Measurements from ENCODE around the gene SOWAHA.
A peak's percentile ranks its signal among the peaks of the same experiment; 100 is the strongest.

Gene SOWAHA

DNA sequence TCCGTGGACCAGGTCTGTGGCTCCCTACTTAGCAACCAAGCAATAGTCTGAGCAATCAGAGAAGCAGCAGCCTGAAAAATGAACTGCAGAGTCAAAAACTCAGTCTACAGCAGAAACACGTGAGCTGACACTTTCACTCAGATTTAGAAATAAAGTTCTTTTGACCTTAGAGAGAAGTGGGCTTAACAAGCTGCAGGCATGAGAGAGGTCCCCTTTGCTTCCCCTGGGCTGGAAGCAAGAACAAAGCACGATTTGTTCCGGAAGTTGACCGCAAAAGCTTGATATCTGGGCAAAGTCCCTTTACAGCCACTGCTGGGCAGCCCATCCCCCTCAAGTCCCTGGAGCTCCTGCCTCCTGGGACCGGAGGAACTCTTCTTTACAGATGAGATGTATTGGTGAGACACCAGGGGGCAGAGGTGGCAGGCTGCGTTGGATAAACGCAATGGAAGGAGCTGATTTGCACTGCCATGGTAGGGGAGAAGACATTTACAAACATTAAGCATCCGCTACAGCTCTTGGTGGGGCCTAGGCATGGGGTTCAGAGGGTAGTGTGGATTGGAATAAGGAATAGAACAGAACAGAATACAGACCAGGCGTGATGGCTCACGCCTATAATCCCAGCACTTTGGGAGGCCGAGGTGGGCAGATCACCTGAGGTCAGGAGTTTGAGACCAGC, 5.8 kb upstream of the SOWAHA start:
- DNase-seq (ENCODE audit: low read depth in 3 of 3): no peak

DNA sequence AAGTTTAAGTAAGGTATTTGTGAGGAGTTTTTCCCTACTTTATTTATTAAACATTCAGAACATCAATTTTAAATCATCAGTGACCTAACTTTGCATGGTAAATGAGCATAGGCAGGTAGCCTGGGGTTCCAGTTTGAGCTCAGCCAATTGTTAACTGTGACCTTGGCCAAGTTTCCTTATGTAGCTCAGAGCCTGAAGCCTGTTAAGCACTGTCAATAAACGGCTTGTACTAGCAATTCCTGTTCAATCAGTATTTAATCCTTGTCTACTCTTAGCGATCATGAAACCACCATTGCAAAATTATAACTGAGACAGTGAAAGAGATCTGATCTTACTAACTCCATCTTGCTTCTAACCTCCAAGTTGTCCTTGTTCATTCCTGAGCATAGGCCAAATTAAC, 4.7 kb upstream of the SOWAHA start:
- DNase-seq (ENCODE audit: low read depth in 3 of 3): no peak

DNA sequence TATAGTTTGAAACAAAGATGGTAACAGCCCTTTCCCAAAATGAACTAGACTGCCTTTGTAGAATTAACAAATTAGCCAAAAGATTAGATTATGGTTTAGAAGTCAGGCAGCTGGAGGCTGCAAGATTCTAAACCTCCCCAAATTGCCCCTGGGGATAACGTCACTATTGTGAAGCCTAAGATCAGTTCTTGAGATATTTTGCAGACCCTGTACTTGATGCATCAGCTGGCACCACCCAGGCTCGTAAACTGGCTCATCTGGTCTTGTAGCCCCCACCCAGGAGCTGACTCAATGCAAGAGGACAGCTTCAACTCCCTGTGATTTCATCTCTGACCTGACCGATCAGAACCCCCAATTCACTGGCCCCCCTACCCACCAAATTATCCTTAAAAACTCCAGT, 4.2 kb upstream of the SOWAHA start:
- DNase-seq (ENCODE audit: low read depth in 3 of 3): no peak

DNA sequence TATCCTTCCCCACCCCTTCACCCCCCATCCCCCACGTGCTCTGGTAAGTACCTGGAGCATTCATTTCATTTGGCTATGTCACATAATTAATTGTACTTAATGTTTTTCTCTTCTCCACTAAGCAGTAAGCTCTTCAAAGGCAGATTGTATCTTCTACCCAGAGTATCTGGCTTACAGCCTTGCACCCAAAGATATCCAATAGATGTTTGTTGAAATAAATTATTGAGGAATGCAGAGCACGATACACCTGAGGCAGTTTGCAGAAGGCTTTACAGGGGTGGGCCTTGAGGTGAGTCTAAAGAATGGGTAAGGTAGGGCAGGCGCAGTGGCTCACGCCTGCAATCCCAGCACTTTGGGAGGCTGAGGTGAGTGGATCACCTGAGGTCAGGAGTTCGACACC, 2.5 kb upstream of the SOWAHA start:
- DNase-seq (ENCODE audit: low read depth in 3 of 3): no peak

DNA sequence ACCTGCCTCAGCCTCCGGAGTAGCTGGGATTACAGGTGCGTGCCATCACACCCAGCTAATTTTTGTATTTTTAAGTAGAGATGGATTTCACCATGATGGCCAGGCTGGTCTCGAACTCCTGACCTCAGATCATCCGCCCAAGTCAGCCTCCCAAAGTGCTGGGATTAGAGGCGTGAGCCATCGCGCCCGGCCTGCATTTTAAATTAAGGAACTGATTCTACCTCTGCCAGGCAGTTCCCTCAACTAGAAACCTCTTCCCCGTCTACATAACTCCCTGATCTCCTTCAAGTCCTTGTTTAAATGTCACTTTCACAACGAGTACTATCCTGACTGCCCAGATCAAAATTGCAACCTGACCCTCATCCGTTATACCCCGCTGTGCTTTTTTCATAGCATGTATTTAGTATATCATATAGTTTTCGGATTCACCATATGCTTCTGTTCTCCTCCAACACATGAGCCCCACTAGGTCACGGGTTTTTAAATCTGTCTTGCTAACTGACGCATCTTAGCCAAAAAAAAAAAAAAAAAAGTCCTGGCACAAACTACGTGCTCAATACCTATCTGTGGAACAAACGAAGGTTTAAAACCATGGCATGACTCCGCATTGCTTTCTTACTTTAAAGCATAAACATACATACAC, 858 bp upstream of the SOWAHA start:
- DNase-seq (ENCODE audit: low read depth in 3 of 3): no peak

DNA sequence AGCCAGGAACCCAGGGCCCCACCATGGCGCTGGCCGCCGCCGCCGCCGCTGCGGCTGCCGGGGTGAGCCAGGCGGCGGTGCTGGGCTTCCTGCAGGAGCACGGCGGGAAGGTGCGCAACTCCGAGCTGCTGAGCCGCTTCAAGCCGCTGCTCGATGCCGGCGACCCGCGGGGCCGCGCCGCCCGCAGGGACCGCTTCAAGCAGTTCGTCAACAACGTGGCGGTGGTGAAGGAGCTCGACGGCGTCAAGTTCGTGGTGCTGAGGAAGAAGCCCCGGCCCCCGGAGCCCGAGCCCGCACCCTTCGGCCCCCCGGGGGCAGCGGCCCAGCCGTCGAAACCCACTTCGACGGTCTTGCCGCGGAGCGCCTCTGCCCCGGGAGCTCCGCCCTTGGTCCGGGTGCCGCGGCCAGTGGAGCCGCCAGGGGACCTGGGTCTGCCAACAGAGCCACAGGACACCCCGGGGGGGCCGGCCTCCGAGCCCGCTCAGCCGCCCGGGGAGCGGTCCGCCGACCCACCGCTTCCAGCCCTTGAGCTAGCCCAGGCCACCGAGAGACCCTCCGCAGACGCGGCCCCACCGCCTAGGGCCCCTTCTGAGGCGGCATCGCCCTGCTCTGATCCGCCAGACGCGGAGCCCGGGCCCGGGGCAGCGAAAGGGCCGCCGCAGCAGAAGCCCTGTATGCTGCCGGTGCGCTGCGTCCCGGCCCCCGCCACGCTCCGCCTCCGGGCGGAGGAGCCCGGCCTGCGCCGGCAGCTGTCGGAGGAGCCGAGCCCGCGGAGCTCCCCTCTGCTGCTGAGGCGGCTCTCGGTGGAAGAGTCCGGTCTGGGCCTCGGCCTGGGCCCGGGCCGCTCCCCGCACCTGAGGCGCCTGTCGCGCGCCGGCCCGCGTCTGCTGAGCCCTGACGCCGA, 749 bp downstream of the SOWAHA start:
- no peak for DNase-seq (ENCODE audit: low read depth in 3 of 3)

DNA sequence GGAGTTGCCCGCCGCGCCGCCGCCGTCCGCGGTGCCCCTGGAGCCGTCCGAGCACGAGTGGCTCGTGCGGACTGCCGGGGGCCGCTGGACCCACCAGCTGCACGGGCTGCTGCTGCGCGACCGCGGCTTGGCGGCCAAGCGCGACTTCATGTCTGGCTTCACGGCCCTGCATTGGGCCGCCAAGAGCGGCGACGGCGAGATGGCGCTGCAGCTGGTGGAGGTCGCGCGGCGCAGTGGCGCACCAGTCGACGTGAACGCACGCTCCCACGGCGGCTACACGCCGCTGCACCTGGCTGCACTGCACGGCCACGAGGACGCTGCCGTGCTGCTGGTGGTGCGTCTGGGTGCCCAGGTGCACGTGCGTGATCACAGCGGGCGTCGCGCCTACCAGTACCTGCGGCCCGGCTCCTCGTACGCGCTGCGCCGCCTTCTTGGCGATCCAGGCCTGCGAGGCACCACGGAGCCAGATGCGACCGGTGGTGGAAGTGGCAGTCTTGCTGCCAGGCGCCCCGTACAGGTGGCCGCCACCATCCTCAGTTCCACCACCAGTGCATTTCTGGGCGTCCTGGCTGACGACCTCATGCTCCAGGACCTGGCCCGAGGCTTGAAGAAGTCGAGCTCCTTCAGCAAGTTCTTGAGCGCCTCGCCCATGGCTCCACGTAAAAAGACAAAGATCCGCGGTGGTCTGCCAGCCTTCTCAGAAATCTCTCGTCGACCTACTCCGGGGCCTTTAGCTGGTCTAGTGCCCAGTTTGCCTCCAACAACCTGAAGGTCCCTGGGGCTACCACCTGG, 1.6 kb downstream of the SOWAHA start:
- DNase-seq (ENCODE audit: low read depth in 3 of 3): no peak

DNA sequence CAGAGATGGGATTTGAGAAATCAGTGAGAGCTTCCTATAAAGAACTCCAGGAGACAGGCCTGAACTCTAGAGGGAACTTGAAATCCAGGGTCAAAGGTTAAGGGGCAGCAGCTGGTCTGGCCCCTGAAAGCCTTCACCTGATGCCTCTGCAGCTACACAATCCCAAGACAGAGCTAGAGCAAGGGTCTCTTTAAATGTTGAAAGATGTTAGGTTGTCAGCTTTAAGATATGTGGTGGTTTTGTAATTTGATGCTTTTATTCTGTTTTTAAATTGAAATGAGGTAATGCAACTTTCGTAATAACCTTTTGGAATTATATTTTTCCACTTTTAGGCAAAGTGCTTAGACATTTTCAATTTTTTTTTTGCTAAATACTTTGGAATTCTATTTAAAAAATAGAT, 2.4 kb downstream of the SOWAHA start:
- DNase-seq (ENCODE audit: low read depth in 3 of 3): no peak

DNA sequence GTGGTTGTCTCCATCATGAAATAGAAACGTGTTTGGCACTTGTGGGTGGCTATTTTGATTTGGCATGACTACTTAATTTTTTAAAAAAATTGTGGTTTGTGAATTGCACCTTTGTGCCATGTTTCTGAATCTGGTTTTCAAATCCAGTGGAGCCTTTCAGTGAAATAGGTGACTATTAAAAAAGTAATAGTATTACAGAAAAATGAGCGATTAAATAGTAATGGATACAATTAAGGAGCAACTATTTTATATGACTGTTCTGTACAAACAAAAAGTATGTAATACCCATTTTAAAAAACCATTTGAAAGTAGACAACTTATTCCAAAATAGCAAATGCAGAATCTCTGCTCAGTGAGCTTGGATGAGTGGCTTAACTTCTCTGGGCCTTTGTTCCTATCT, 3.0 kb downstream of the SOWAHA start:
- no peak for DNase-seq (ENCODE audit: low read depth in 3 of 3)

DNA sequence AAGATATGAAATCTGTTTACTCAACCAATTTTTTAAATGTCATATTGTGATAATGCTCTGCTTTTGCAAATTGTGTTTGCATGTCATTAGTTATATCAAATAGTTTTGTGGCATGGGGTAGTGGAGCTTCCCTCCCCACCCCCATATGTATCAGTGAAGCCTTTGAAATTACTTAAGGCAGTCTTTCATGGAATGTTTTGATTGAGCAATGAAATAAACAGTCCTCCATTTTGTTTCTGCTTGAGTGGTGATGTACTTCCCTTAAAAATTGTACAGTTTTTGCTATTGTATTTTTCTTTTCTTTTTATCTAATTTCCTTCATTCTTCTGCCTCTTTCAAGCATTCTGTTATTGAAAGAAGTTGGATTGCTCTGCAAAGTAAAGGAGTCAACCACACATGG, 3.5 kb downstream of the SOWAHA start:
- no peak for DNase-seq (ENCODE audit: low read depth in 3 of 3)

DNA sequence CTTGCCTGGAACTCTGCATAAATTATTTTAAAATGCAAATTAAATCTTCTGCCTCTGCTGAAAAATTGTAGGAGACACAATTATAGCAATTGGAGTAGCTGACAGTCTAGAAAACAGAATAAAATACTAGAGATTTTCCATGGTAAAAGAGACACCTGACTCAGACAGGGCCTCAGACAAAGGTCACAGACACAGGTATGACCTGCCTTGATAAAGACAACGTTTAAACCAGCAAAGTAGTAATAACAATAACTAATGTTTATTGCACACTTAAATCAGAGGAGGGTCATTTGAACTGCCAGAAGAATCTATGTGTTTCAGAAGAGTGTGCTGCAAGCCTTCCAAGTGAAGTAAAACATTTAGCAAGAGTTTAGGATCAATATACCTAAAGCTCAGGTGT, 3.9 kb downstream of the SOWAHA start:
- no peak for DNase-seq (ENCODE audit: low read depth in 3 of 3)

DNA sequence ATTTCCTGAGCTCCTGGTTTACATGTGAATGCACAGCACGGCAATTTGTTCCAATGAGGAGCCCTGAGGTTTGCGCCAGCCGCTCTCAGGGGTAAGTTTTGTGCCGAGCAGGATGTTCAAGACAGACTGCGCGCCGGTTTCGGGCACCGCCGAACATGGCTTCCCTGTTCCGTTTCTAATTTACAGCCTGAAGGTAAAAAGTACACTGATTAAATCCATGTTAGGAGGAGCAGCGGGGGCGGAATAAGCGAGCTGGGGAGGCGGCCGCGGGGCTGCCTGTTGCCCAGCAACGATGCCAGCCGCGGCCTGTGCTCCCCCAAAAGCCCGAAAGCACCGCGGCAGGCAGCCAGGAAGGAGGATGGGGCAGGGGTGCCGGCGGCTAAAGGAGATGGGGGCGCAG, 6.4 kb downstream of the SOWAHA start:
- no peak for DNase-seq (ENCODE audit: low read depth in 3 of 3)

DNA sequence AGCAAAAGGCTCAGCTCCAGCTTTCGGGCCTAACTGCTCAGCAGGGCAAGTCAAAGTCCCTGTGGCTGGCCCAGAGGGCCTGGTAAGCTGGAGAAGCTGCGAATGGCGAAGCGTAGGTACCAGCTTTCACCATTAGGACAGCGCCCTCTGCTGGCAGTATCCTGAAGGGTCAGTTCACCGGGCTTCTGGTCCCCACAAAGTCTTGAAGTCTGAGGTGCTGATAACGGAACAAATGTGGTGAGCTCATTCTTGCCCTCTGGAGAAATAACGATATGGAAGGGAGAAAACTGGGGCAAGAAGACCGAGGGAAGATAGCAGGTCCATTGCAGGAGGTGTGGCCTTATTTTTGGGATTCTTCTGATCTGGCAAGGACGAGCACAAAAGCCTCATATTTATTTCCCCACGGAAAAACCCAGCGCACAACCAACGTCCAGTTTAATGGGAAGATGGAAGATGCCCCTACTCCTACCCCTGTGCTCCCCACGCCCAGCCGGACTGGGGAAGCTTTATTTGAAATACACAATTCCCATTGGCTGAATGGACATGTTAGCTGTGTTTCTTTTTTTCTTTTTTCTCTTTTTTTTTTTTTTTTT, 7.2 kb downstream of the SOWAHA start:
- peak; percentile 66 to 88 (median 80) for DNase-seq (ENCODE audit: low read depth in 3 of 3)

DNA sequence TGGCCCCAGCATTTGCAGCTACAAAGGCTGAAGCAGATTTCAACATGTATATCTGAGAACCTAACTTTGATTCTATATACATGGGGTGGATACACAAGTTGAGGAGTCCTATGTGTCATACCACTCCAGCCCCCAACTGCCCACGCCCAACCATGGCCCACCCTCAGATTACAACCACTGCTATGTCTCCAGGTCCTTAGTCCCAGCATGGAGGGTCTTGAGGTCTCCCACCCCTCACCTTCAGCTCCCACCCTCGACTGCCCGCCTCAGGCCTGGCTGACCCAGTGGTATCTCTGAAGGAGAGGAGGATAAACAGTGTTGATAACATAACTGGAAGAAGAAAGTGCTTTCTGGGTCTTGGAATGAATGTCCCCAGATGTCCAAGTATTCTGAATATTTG, 8.2 kb downstream of the SOWAHA start:
- DNase-seq (ENCODE audit: low read depth in 3 of 3): no peak

DNA sequence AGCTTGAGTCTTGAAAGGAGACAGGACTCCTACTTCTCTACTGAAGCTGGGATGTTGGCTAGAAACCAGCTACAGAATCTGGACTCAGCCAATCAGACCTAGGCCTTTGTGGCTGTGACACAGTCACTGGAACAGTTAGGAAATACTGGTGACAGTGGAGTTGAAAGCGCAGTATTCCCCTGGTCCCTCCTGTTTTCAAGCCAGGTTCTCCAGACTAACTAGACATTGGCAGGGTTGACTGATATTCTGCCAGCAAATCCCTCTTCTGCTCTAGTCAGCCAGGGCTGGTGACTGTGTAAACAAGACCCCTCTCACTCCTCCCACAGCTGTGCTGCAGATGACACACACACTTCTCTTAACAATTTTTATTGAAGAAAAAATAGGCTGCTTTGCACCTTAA, 8.7 kb downstream of the SOWAHA start:
- no peak for DNase-seq (ENCODE audit: low read depth in 3 of 3)

DNA sequence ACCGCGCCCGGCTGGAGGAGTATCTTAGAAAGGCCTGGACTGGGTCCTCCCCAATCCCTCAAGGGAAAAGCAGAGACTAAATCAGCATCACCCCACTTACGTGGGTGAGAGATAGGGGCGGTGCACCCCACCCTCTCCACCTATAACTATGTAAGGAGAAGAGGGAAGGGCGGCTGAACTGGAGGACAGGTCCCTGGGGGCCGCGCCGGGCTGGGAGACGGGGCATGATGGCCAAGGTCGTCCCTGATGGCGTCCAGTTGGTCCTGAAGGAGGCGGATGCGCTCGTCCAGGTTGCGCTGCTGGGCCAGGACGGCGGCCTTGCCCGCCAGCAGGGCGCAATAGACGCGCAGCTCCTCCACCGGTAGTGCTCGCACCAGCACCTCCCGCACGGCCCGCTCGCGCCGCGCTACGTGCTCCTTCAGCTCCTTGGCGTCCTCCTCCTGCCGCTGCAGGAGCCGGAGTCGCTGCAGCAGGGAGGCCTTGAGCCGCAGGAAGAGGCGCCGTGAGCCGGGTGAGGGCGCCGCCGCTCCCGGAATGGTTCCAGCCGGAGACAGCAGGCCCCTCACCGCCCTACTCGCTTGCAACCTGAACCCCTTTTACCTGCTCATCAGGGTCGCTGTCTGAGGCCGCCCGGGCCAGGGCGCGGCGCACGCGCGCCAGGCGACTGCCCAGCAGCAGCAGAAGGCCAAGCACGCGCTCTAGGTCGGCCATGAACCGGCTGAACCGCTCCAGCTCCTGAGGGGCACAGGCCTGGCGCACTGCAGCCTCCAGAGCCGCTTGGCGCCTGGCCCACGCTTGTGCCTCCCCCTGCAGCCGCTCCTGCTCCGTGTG, 9.8 kb downstream of the SOWAHA start:
- DNase-seq (ENCODE audit: low read depth in 3 of 3): no peak

DNA sequence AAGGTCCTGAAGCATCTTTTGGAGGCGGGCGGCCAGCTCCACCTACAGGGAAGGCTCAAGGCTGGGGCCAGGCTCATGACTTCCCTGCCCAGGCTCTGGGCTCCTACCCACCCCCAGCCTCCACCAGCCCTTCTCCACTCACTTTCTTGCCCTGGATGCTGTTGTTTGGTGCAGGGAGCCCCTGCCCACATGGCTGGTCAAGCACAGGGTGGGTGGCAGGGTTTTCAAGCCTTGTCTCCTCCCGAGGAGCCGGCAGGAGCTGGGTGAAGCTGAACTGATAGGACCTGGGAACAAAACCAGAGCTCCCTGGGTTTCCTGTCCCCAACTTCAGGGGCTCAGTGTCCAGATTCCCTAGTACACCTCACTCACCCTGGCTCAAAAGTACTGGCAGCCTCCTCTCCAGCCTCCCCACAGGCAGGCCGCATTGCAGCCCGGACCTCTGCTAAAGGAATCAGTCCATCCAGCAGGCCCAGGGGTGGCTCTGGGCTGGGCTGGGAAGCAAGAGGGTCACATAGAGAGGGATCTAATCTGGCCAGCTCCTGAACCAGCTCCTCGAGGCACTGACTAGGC, 10.5 kb downstream of the SOWAHA start:
- DNase-seq (ENCODE audit: low read depth in 3 of 3): no peak

DNA sequence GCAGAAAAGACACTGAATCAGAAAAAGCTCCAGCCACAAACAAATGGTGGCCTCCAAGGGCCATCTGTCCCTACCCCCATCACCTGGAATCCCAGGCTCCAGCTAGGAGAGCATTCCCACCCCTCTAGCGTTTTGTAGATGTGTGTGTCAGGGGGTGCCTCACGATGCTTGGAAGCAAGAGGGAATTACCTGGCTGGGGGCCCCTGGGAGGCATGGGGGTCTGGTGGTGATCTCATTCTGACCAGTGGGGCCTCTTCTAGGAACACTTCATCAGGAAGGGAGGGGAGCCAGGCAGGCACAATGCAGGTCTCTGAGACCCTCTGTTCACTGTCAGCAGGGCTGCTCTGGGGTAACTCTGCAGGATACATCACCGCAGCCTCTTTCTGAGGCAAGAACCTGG, 11.3 kb downstream of the SOWAHA start:
- DNase-seq (ENCODE audit: low read depth in 3 of 3): no peak

DNA sequence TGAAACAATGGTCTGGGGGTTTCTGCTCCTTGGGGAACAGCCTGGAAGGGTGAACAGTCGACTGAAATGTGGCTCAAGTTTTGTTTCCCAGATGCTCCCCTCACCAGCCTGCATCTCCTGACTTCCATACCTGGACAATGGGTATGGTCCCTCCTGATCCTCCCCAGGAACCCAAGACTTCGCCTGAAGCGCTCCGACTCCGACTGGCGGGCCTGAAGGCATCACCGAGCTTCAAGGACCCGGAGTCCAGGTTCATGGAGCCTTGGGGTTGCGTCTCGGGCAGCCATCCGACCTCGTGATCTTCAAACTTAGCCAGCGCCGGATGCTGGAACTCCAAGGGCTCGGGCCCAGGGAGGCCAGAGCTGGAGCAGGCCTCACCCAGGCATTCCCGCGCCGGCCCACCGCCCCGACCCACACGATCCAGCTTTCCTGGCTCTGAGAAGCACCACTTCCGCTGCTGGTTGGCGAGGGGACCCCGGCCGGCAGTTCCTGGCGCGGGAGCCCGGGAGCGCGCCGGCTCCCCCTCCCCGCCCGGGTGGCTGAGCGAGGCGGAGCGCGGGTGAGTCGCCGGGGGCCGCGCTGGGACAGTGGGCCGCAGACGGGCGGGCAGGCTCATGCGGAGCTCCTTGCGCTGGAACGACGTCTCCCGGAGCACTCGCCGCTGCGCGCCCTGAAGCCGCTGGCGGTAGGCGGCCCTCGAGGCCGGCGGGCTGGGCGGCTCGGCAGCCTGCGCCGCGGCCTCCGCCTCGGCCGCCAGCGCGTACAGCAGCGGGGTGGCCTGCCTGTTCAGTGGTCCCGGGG, 12.1 kb downstream of the SOWAHA start:
- no peak for DNase-seq (ENCODE audit: low read depth in 3 of 3)
